Smooth muscle cell (in vitro differentiated cells): ENCODE data around the gene SLC48A1. TPM values are rescaled to one million over a fixed set of nuclear protein-coding genes. Genes with fewer than 3 reads are reported as not detected.
A peak's percentile ranks its signal among the peaks of the same experiment; 100 is the strongest.

Experiments used
- DNase-seq: peaks from one replicate; lab custom pipeline; 2025; ENCODE audit not compliant: unreplicated experiment; lab: John Stamatoyannopoulos, UW
- H2AFZ ChIP-seq: fragments of 200-600 bp; sonication (generic); 2 replicates; pipeline ENCODE4 v1.6.0; 2016; ENCODE audit warnings: antibody characterized with exemption, low read depth, mild to moderate bottlenecking
- H3F3A ChIP-seq: fragments of 200-600 bp; sonication (generic); 2 replicates; pipeline ENCODE4 v1.6.0; 2017; ENCODE audit warnings: antibody characterized with exemption, low read depth
- H3K27ac ChIP-seq: fragments of 200-600 bp; sonication (generic); 2 replicates; pipeline ENCODE4 v1.5.1; 2016; ENCODE audit warnings: low read depth, mild to moderate bottlenecking
- H3K27me3 ChIP-seq: fragments of 200-600 bp; sonication (generic); 2 replicates; pipeline ENCODE4 v1.6.1; 2016; ENCODE audit warnings: low read depth, mild to moderate bottlenecking
- H3K36me3 ChIP-seq: fragments of 200-600 bp; sonication (generic); 2 replicates; pipeline ENCODE4 v1.5.1; 2016; ENCODE audit warnings: low read depth
- H3K4me1 ChIP-seq: fragments of 200-600 bp; sonication (generic); 2 replicates; pipeline ENCODE4 v1.5.1; 2016; ENCODE audit warnings: low read depth
- H3K4me2 ChIP-seq: fragments of 200-600 bp; sonication (generic); 2 replicates; pipeline ENCODE4 v1.6.0; 2016; ENCODE audit warnings: mild to moderate bottlenecking
- H3K4me3 ChIP-seq: fragments of 200-600 bp; sonication (generic); 2 replicates; pipeline ENCODE4 v1.5.1; 2016; ENCODE audit warnings: mild to moderate bottlenecking
- H3K79me2 ChIP-seq: fragments of 200-600 bp; sonication (generic); 2 replicates; pipeline ENCODE4 v1.6.0; 2016; ENCODE audit warnings: low read depth, mild to moderate bottlenecking
- H3K9ac ChIP-seq: fragments of 200-600 bp; sonication (generic); 2 replicates; pipeline ENCODE4 v1.6.0; 2016; ENCODE audit warnings: low read depth
- H3K9me3 ChIP-seq: fragments of 200-600 bp; sonication (generic); replicated peaks from 2 replicates; pipeline ENCODE4 v1.5.1; 2016; ENCODE audit warnings: low read depth
- H4K20me1 ChIP-seq: fragments of 200-600 bp; sonication (generic); 2 replicates; pipeline ENCODE4 v1.6.0; 2016; ENCODE audit warnings: low read depth
- WGBS: methylation state at CpG from one replicate; pipeline ENCODE4 v1.1.7; 2016; ENCODE audit warnings: low lambda C conversion rate; 5-methylcytosine and 5-hydroxymethylcytosine counted together
- polyA plus RNA-seq: library from polyadenylated mRNA; unstranded; fragments of >200 nt; fragmentation: Nextera tagmentation; extraction: Ambion mirVana; gene quantifications from 2 replicates; pipeline ENCODE4 v1.2.1, GENCODE V29; 2016
- total RNA-seq: library from RNA; depleted of rRNA; stranded (reverse); fragments of >200 nt; gene quantifications from 2 replicates; pipeline ENCODE4 v1.2.3, GENCODE V29; 2014
- TF ChIP-seq, protein P1 (sequence below): fragments of 200-600 bp; sonication (generic); IDR thresholded peaks from 2 replicates; pipeline ENCODE4 v1.5.1; 2017; ENCODE audit warnings: borderline replicate concordance, mild to moderate bottlenecking, antibody characterized with exemption; ENCODE audit not compliant: insufficient read depth, poor library complexity, severe bottlenecking

The SLC48A1 gene
- total and polyA plus RNA-seq, 2 experiments from 2014 or later, result 6.2 to 11.4 TPM

DNA sequence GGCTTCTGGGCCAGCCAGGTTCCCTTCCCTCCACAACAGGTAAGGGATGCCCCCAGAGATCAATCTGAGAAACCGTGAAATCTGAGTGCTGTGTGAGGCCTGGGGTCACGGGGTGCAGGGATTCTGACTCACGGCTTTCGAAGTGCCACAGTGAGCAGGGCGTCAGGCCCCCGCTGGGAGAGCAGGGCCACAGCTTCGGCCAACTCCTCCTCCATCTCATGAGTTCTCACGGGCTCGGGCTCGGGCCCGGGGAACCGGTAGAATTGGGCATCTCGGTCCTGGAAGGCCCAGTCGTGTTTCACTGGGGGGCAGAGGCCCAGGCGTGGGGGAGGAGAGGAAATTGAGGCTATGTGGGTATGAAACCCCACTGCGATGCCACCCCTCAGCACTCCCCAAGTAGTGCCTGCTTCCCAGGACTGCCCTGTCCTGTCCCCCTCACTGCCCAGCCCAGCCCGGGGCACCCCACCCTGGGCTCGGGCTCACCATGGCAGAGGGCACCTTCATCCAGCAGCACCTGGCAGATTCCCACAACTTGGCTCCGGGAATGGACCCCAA is 22.0 kb upstream of the SLC48A1 start:
- Histone ChIP-seq H4K20me1 (no peaks in the 10 kb centered on the region), H3K36me3 (no peaks in the 10 kb centered on the region), H3K4me2 (no peak overlapping the region), H3K4me1 (peaks cover 11% of the 10 kb centered on the region), H3K27me3 (no peaks in the 10 kb centered on the region), H3K9ac (no peak overlapping the region), H3K79me2 (no peaks in the 10 kb centered on the region), H3K27ac (no peak overlapping the region), H3F3A (no peaks in the 10 kb centered on the region), H3K9me3 (no peaks in the 10 kb centered on the region), H2AFZ (no peak overlapping the region), H3K4me3 (no peak overlapping the region)
- 90% methylated on average over 17 of the region's 19 CpGs for whole genome bisulfite sequencing
- TF ChIP-seq, protein P1, sequence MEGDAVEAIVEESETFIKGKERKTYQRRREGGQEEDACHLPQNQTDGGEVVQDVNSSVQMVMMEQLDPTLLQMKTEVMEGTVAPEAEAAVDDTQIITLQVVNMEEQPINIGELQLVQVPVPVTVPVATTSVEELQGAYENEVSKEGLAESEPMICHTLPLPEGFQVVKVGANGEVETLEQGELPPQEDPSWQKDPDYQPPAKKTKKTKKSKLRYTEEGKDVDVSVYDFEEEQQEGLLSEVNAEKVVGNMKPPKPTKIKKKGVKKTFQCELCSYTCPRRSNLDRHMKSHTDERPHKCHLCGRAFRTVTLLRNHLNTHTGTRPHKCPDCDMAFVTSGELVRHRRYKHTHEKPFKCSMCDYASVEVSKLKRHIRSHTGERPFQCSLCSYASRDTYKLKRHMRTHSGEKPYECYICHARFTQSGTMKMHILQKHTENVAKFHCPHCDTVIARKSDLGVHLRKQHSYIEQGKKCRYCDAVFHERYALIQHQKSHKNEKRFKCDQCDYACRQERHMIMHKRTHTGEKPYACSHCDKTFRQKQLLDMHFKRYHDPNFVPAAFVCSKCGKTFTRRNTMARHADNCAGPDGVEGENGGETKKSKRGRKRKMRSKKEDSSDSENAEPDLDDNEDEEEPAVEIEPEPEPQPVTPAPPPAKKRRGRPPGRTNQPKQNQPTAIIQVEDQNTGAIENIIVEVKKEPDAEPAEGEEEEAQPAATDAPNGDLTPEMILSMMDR, result no peak
- DNase-seq, result no peak

- Histone ChIP-seq H2AFZ (no peak overlapping the region), H3K27ac (no peak overlapping the region)
Measured at GRCh38 chr12:47751561-47751960, 21.5 kb upstream of the SLC48A1 start.

DNA sequence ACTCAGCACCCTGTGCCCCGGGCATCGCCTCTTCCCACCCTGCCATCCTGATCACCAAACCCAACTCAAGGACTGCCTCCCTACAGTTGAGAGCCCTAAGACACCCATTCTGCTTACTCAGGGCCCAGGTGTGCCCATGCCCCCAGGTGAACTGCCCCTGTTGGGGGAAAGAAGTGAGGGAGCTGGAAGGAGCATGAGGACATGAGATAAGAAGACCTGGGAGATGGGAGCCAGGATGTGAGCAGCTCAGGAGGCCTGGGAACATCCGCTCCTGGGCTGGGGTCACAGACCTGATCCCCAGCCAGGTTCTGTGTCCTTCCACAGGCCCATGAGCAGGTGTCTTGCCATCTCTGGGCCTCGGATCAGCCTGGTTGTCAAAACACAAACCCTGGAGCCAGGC is 20.9 kb upstream of the SLC48A1 start:
- WGBS, result 98% methylated on average over 4 of the region's 4 CpGs
- TF ChIP-seq, protein P1, result no peak
- no peak for DNase-seq
- no peak overlapping the region for H2AFZ ChIP-seq
- no peaks in the 10 kb centered on the region for H3K79me2 ChIP-seq
- no peak overlapping the region for H3K4me3 ChIP-seq
- H3K4me1 ChIP-seq, result peaks cover 11% of the 10 kb centered on the region
- no peaks in the 10 kb centered on the region for H4K20me1 ChIP-seq
- no peaks in the 10 kb centered on the region for H3K27me3 ChIP-seq
- no peaks in the 10 kb centered on the region for H3F3A ChIP-seq
- H3K27ac ChIP-seq, result no peak overlapping the region
- H3K4me2 ChIP-seq, result no peak overlapping the region
- no peak overlapping the region for H3K9ac ChIP-seq
- no peaks in the 10 kb centered on the region for H3K36me3 ChIP-seq
- H3K9me3 ChIP-seq, result no peaks in the 10 kb centered on the region

More at GRCh38 chr12:47751561-47751960, 21.5 kb upstream of the SLC48A1 start:
- Histone ChIP-seq H3K36me3 (no peaks in the 10 kb centered on the region), H3K27me3 (no peaks in the 10 kb centered on the region), H3F3A (no peaks in the 10 kb centered on the region), H3K4me1 (peaks cover 11% of the 10 kb centered on the region), H3K79me2 (no peaks in the 10 kb centered on the region), H3K9me3 (no peaks in the 10 kb centered on the region), H3K9ac (no peak overlapping the region), H3K4me3 (no peak overlapping the region), H3K4me2 (no peak overlapping the region), H4K20me1 (no peaks in the 10 kb centered on the region)
- TF ChIP-seq, protein P1, result no peak
- 97% methylated on average over 9 of the region's 9 CpGs for WGBS
- DNase-seq, result no peak

- peaks cover 15% of the 10 kb centered on the region for H3K4me1 ChIP-seq
- peak overlapping the region; percentile 53 for H3K27ac ChIP-seq
- H3K36me3 ChIP-seq, result no peaks in the 10 kb centered on the region
- TF ChIP-seq, protein P1, result no peak
- H3K27me3 ChIP-seq, result no peaks in the 10 kb centered on the region
- no peak for DNase-seq
- no peak overlapping the region for H2AFZ ChIP-seq
- no peaks in the 10 kb centered on the region for H3F3A ChIP-seq
- WGBS, result 87% methylated on average over 7 of the region's 7 CpGs
- no peak overlapping the region for H3K4me2 ChIP-seq
- no peaks in the 10 kb centered on the region for H4K20me1 ChIP-seq
- no peaks in the 10 kb centered on the region for H3K79me2 ChIP-seq
- no peak overlapping the region for H3K9ac ChIP-seq
- no peaks in the 10 kb centered on the region for H3K9me3 ChIP-seq
- no peak overlapping the region for H3K4me3 ChIP-seq
Measured at GRCh38 chr12:47752552-47752951, 20.5 kb upstream of the SLC48A1 start.
